ENCODE data around the gene HABP2.

Gene HABP2

DNA sequence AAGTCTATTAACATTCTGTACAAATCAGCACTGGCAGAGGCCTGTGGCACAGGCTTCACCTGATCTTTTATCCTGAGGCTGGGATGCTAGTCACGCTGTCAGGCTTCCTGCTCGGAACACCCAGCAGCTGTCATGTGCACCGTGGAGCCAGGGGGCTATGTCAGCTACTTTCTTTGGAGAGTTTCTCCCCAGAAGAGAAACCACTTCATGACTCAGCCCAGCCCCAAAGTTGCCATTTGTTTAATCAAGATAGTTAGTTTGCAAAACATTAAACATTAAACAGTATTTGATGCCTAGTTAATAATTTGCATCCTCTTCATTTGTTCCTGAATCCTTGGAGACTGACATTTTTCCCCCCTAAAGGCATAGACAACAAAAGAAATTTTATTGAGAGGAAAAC is at the start of gene HABP2:
HABP2 (plus strand) TSS at position 353 of the 400 bp plus-strand sequence. CDS start 69 bp downstream, outside the sequence.
- DNase-seq: no peak

DNA sequence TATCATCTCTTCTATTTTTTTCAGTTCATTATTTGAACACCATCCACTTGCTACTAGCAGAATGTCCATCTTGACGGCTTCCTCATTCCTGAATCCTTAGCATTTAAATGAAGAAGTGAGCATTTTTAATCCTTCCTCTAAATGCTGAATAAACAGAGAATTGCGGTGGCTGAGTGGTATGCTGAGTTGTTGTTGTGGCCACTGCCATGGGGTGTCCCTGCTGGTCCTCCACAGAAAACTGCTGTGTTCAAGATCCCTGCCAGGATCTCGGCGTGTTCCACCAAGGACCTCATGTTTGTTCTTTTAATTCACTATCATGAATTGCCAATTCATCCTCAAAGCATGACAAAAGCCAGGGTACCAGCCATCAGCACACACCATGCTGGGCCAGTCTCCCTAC is 48.9 kb upstream of the HABP2 start:
- DNase-seq: no peak

DNA sequence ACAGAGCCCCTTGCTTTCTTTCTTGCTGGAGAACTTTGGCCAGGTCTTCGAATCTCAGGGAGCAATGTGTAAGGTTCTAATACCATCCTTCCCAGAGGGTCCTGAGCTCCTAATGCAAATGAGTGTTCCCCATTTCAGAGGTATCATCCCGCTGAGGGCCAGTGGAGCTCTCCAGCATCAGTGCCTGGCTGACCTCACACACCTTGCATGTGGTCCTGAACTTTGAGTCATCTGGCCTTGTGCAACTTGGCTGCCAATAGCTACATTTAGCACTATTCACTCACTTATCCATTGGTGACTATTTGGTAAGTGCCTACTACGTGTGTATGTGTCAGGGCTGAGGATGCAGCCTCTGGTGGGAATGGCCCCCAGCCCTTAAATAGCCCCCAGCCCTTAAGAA is 48.4 kb upstream of the HABP2 start:
- DNase-seq: no peak

DNA sequence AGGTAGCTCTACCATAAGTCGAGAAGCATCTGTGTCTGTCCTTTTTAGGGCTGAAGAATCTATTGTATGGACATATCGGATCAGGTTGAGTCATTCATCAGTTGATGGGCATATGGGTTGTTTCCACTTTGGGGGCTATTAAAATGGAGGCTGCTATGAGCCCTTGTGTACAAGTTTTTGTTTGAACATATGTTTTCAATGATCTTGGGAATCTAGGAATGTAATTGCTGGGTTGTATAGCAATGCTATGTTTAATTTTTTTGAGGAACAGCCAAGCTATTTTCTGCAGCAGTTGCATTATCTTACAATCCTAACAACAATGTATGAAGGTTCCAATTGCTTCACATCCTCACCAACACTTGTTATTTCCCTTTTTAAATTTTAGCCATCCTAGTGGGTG is 46.4 kb upstream of the HABP2 start:
- DNase-seq: no peak

DNA sequence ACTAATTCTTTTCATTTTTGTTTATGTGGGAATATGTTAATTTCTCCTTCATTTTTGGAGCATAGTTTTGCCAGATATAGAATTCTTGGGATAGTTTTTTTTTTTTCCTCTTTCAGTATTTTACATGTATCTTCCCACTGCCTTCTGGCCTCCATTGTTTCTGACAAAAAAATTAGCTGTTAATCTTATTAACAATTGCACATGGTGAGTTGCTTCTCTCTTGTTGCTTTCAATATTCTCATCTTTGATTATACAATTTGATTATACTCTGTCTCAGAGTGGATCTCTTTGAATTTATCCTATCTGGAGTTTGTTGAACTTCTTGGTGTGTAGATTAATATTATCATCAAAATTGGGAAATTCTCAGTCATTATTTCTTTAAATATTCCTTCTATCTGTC is 41.4 kb upstream of the HABP2 start:
- DNase-seq: no peak

DNA sequence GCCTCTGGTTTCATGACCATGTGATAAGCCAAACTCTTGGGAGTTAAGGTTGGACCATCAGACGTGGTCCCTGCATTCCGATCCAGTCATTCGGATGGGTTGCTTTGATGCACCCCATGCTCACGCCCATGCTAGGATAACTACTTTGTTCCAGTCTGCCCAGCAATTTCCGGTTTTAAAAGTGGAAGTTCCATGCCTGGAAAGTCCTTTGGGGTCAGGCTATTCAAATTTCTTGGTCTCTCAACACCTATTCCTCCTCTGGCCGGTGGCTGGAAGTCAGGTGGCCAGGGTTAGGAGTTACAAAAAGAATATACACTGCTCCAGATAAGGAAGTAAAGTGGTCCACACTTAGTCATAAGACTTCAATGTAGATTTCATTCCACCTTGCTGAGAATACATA is 37.7 kb upstream of the HABP2 start:
- no peak for DNase-seq

DNA sequence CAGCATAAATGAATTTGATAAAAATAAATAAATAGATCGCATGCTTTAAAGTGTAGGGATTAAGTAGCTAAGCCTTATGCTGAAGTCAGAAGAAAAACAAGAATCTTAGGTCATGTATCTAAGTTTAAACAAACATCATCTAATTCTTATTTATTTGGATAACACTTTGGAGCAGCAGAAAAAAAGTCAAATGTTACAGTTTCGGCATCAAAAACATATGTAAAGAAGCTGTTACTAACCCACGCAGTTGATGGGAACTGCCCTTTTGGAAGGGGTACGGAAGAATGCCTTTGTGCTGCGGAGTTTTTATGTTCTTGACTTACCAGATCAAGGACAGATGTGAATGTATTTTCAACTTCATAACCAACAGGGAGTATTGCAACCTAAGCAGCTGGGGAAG is 37.3 kb upstream of the HABP2 start:
- DNase-seq: no peak

DNA sequence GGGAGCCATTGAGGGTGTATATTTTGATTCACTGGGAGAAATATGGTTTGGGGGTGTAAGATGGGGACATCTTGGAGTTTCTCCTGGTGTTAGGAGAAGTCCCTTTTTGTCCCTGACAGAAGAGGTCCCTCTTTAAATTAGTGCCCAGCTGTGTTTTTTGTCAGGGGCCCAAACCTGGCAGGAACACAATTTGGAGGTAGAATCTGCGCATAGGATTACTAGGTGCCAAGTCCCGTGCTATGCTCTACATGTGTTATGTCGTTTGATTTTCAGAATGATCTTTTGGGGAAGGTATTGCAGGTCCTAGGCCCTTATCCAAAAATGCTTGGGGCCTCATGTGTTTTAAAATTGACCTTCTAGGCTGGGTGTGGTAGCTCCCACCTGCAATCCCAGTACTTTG is 36.8 kb upstream of the HABP2 start:
- no peak for DNase-seq

DNA sequence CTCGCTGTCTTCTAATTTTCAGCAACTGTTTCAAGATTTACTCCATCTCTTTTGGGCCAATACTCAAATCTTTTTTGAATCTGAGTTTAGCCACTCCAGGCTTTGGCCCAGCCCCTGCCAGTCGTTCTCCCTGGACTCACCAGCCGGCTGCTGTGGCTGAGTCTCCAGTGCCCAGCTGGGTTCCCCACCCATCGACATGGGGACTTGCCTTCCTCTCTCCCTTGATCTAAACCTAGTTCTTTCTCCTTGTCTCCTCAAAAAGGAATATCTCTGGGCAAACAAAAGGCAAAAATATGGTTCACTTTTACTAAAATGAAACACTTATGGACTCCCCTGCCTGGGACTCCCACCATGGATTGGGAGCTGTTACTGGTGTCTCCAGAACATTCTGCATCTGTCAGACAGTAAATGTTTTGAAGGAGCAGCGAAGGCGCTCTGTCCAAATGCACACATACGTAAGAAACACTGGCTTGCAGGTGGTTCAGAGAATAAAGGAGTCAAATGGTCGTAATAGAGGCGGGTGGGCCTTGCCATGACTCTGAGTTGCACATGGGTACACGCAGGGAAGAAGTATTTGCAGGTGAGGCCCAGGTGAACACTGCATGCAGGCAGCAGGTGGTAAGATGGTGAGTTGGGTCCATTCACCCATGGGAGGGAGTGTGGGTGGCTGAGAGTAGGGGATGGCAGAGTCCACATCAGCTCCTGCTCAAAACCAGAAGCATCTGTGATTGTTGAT is 35.5 kb upstream of the HABP2 start:
- no peak for DNase-seq

DNA sequence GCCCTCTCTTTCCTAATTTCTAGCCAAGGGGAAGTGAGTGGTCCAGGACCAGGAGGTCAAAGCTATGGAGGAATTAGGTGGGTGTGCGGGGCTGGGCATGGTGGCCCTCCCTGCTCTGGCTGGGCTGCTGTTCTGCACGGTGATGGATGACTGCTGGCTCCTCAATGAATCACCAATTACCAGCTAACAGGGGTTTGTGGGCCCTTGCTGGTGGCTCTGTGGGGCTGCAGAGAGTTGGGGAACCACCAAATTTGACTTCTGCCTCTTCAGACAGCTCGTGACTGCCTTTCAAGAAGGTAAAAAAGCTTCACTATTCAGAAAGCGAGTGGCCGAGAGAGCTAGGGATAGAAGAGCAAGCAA is 35.0 kb upstream of the HABP2 start:
- no peak for DNase-seq

DNA sequence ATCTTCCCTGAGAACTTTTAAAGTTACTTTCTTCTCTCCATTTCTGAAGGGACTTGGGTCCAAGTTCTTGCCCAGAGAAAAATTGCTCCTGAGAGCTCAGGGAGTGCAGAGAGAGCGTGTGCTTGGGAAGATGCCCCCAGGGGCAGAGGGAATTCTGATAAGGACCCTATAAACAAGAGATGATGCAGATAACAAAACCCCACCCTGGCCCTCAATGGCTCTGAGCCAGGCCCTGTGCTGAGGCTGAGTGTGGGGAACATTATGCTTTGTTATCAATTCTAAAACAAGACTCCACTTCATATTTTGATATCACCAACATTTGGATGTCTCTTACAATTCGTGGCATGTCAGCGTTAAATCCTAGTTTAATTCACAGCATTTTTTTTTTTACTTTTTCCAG is 34.4 kb upstream of the HABP2 start:
- DNase-seq: no peak

DNA sequence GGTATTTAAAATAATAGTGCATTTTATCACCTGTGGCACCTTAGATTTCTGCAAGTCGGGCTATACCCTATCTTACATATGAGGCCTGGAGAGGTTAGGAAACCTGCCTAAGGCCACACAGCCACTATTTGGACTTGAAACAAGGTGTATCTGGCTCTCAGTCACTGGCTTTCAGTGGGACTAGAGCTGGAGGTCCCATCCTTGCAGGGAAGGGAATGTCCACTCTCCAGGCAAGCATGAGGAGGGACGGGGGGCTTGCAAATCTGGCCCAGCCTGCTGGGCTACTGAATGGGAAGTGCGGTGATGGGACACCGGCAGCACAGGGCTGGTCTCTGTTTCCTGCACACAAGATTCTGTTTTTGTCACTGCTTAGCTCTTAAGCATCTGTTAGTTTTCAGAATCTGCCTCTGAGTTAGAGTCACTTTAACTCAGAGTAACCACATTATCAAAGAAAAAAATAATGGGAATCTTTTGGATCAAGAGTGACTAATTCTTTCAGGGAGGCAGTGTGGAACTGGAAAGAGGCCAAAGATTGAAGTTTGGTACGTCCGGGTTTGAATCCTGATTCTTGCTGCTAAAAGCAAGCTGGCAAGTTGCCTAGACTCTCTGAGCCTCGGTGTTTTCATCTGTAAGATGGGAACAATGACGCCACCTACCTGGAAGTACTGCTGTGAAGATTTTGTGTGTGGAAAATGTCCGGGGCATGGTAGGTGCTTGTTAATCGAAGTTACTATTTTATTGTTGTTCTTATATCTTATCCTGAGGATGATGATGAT is 33.8 kb upstream of the HABP2 start:
- no peak for DNase-seq

DNA sequence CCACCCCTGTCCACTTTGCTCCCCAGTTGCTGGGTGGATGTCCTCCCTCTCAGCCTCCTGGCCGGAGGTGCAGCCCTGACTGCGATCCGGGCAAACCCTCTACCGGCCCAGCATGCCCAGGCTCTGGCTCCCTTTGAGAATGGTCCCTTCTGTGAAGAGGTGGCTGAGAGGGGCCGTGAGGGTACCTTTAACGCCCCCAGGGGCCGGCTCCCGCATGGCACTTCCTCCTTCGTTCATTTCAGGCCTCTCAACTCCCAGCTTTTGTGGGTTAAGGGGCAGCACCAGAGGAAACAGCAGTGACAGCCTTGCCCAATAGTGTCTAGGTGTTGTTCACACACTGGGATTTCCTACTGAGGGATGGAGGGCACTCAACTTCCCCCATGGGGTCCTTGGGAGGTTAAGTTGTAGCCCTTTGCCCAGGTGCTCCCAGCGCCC is 33.2 kb upstream of the HABP2 start:
- DNase-seq: no peak

DNA sequence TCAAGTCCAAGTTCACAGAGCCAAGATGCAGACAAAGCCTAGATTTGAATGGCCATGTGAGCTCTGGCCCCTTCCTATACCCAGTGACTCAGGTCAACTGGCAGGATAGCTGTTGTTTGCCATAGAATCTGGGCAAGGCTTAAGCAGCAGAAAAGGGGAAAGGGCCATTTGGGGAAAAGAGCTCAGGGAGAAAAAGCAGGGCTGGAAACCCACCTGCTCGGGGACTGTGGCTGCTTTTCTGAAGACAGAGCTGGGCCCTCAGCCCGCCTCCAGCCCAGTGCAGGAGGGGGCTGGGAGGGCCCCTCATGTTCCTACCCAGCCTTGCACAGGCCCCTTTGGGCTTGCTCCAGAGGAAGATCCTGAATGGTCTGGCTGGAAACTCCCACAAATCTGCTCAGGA is 32.6 kb upstream of the HABP2 start:
- DNase-seq: no peak

DNA sequence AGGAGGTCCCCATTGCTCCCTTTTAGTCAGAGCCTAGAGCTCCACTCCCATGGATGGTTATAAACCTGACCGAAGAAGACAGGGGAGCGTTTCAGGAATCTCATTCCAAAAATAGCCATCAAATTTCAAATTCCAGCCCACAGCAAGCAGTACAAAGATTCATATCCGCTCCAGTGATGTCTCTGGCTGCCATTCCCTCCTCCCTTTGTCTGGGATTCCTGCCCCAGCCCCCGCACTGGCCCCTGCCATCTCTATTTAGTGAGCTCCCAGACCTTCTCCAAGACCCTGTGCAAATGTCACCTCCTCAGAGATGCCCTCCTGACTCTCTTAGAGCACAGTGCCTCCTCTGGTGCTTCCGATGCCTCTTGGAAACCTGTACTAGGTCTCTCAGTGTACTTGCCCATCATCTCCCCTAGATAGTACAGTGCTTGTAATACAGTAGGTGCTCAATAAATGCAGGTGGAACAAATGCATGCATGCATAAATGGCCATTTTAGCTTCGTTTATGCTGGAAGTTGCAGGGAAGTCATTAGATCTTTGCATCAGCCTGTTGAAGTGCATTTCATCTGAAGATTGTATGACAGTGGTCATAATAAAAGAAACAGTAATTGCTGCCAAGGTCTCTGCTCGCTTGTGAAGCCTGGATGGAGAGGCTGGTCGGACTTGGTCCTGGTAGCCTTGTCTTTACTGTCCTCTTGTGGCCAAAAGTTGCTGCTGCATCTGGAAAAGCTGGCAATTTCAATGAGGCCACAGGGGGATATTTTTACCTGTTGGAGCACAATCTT is 32.0 kb upstream of the HABP2 start:
- DNase-seq: peak; percentile 15

DNA sequence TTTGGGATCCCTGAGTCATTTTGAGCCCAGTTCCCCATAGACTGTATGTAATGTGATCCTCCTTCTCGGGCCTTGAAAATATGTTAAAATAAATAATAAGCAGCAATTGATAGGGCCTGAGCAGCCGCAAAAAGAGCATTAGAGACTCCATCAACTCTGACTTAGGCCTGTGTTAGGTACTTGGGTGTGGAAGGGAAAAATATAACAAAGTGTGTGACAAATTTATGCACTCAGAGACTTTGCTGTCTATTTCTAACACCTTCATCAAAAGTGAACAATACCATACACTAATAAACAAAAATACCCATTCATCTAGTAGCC is 31.4 kb upstream of the HABP2 start:
- no peak for DNase-seq

DNA sequence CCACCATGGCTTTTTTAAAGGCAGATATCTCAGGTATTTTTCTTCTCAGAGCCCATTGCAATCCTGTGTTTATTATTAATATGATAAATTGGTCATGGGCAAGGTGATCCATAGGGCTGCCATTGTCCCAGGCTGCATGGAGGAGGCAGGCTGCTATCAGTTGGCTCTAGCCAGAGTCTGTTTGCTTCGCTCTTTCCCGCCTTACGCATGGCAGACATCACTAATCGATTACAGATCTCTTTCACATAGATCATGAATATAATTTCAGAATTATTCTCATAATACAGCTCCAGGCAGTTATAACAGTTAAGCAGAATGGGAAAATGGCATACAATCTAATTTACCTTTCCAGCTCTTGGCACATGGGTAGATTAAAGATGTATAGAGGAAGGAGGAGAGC is 30.4 kb upstream of the HABP2 start:
- no peak for DNase-seq

DNA sequence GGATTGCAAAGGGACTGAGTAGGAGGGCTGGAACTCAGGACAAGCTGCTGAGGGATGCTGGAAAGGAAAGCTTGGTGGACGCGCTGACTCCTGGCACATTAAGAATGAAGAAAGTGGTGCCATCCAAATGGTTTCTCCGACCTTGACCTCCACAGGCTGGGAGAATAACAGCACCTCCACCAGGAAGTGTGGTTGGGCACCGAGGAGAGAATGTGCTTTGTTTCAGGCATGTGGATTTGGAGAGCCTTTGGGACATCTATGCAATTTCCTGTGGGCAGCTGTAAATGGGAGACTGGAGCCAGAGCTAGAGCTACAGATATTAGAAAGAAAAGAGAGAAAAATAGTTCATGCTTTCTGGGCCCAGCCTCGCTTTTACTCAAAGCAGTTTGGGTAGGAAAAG is 29.8 kb upstream of the HABP2 start:
- DNase-seq: no peak

DNA sequence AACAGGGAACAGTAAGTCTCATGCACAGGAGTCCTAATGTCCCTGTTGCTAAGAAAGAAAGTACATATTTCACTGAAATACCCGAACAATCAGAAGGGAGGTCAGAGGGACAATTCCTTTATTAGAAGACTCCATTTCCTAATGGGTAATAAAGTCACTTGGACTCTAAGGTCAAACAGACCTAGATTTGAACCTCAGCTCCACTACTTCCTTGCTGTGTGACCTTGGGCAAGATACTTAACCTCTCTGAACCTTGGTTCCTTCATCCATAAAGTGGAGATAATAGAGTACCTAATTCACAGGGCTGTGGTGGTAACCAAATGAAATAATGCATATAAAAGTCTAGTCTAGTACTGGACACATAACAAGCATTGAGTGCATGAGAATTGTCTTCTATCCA is 29.2 kb upstream of the HABP2 start:
- DNase-seq: no peak

DNA sequence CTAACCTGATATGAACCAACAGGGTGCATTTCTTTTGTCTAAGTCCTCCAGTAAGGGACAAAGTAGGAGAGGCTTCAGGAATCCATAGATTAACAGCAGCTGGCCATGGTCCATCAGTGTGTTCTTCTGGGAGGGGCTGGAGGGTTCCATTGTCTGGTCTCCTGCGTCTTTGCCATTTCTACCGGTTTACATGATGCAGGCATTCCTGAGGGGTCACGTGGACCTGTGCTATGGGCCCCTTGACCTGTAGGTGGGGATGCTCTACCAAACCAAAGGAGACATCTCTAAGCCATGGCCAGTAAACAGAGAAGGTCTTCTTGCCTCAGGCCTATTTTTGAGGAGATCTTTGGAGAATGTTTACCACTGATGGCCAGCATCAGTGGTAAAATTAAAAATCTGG is 28.7 kb upstream of the HABP2 start:
- DNase-seq: no peak

DNA sequence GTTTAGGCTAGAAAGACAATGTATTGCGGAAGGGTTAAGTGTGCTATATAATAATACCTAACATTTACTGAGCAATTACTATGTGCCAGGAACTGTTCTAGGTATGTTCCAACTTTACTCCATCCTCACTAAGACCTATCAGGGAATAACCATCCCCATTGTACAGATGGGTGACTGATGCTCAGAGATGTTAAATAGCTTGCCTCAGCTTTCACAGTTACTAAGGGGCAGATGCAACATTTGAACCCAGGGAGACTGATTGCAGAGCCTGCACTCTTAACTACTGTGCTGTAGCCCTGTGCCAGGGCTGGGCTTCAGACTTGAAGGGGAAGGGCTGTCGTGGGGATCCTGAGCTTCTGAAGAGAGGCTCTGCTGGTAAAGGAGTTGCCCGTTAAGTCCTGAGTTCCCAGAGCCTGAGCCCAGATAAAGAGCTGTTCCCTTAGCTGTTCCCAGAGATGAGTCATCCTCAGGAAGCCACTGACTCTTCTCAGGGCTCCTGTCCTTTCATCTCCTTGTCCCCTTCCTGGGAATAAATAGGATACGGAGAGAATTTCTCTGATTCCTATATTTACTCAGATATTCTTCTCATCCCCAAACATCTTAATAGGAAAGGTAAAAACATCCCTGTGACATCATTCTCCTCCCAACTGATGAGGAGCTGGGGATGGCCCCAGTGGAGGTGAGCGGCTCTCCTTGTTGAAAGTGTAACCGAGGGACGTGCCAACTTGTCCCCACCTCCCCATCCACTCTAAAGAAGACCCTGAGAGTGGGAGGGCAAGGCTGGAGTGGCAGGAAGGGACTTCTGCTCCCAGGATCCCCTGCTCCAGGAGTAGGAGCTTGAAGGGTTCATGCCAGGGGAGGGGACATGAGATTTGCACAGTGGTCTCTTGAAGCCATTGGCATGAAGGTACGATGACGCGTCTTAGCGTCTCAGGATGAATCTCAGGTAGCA is 28.0 kb upstream of the HABP2 start:
- DNase-seq: no peak

DNA sequence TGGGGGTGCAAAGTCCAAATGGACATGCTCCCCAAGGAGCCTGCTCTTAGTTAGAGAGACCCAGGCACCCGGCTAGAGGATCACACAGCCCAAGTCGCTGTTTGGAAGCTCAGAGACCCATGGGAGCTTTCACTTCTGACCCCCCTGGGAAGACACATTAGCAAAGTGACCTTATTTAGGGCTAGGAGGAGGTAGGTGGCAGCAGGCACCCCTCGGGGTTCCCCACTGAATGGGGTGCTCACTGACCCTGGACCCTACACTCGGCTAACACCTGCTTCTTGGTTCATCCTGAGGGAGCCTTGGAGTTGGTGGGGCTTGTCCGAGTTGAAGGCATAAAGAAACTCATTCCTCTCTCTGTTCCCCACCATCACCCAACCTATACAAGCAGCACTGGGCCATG is 27.1 kb upstream of the HABP2 start:
- DNase-seq: no peak
